CD4-positive, alpha-beta T cell treated with Interleukin-15 for 4 hours (primary cell): Measurements from ENCODE around the gene FASTKD1.

ENCODE experiments used
- DNase-seq: peaks from one replicate; pipeline ENCODE4 v3.0.0-alpha.2; 2020; ENCODE audit warnings: low spot score

The FASTKD1 gene

DNA sequence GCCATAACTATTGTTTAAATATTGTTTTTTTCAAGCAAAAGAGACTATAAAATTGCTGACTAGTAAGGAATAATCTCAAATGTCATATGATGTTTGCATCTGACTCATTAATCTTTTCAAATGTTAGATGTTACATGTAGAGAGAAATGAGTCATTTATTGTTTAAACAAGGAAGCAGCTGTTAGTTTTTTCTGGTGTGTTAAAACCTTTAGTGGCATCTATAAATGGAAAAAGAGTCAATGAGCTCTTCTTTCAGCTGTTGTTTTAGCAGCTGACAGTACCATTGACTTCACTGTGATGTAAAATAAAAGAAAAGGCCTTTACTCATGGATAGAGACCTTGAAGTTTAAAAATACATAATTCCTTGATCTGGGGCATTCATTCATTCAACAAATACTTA is 66.0 kb downstream of the FASTKD1 start:
- DNase-seq = no peak

DNA sequence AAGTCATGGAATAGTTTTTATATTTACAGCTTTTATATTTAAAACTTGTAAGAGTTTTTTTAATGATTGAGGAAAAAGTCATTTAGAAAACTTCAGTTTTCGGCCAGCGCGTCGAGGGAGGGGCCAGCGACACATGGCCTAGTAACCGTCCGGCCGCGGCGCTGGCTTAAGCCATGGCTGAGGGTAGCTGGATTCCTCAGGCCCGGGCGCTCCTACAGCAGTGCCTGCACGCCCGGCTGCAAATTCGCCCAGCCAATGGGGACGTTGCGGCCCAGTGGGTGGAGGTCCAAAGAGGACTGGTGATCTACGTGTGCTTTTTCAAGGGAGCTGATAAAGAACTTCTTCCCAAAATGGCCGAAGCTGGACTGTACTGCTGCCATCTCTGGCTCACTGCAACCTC is 69.0 kb downstream of the FASTKD1 start:
- no peak for DNase-seq

DNA sequence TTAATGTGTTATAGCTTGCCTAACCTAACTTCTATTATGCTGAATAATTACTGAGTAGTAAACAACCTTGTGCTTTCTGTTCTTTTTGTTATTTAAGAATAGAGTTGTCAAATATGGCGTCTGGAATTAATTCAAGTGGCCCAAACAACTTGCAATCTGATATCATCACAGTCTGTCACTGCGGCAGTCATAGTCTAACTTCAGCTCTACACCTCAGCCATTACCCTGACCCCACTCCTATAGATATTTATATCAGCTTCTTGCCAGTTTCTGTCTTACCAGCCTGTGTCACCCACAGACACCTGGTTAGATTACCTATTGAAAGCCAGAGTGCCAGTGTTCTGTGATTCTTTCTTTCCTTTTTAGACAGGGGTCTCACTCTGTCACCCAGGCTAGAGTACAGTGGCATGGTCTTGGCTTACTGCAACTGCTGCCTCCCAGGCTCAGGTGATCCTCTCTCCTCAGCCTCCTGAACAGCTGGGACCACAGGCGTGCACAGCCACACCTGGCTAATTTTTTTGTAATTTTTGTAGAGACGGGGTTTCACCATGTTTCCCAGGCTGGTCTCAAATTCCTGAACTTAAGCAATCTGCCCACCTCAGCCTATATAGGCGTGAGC is 78.2 kb downstream of the FASTKD1 start:
- no peak for DNase-seq

DNA sequence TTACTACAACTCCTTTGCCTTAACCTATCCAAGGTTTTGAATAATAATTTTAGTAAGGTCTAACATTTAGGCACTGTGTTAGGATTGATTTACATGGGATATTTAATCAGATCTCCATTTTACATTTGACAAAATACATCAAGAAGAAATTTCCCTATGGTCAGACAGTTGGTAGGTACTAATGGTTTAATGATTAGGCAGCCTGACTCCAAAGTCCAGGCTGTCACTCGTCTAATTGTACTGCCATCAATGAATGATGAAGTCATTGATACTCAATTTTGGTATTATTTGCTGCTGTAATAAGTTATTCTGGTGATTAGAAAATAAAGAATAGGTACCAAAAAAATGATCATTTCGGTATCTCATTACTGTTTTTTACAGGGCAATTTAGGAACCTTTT is 80.3 kb downstream of the FASTKD1 start:
- no peak for DNase-seq

DNA sequence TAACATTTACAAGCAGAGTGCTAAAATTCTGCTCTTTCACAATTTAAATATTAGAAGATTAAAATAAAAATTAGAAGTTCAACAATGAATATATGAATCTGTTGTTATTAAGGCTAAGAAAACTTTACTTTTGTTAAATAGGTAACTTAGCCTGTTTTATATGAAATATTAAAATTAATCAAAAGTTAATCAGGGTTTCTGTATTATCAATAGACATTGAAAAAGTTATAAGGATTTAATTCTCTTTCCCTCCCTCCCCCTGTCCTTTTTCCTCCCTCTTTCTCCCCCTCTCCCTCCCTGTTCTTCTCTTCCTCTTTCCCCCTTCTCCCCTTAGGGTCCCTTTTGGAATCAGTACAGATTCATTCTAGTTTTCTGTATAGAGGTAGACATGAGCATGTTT is 82.3 kb downstream of the FASTKD1 start:
- DNase-seq = no peak

DNA sequence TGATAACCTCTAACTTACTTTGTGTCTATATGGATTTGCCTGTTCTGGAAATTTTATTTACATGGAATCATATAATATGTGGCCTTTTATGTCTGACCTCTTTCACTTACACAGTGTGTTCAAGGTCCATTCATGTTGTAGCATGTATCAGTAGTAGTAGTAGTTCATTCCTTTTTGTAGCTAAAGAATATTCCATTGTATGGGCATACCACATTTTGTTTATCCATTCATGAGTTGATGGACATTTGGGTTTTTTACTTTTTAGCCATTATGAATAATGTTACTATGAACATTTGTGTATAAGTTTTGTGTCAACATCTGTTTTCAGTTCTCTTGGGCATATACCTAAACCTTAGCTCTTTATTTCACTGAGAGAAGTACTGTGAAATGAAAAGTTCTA is 82.8 kb downstream of the FASTKD1 start:
- DNase-seq = no peak

DNA sequence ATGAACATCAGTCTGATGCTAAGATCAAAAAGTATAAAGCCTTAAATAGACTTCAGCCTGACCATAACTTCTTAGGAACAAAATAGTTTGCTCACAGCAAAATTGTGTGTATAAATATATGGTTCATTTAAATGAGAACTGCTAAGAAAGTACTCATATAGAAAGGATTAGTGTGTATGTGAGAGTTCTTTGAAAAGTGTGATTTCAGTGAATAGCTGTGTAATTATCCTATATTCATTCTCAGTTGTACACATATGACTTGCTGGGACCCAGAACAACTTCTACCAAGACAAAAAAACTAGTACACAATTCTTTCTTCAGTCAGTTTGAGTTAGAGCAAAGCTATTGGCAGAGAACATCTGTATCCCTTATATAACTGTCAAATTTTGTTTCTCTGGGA is 87.2 kb downstream of the FASTKD1 start:
- DNase-seq = no peak

DNA sequence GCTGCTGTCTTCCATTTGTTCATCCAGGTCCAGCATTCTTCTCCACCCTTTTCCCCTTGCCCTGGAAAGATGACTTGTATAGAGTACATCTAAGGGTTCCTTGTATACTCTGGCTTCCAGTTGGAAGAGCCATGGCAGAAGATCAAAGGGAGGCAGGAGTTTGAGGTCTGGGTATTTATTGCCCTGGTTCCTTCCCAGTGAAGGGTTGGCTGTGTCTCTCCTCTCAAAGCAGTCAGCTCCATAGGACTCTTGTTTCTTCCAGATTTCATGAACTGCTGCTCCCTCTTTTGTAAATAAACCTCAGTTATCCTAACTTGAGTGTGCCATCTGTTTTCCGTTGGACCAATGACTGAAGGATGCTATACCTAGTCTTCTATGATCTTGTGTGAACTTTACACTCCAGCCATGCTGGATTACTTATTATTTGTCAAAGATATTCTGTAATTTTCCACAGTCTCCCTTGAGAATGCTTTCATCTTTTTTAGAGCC is 88.0 kb downstream of the FASTKD1 start:
- no peak for DNase-seq

DNA sequence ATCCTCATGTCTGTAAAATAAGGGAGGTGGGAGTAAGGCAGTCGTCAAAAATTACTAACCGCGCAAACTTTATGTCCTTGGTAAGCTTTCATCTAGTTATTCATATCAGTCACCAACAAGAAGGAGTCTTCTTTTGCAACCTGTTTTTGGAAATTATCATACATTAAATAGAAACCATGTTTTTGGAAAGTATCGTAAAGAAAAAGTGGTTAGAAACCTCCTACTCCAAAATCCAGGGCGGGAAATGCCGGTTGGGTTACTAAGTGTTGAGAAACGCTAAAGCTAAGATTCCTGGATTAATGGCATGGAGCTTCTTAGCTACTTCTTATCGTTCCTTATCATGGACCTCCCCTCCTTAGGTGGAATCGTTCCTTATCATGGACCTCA is 93.6 kb downstream of the FASTKD1 start:
- DNase-seq = no peak
